Gastroesophageal sphincter (tissue), 4 donors: Measurements from ENCODE around the gene RNF145. TPM values are rescaled to one million over a fixed set of nuclear protein-coding genes. Genes with fewer than 3 reads are reported as not detected.

Source experiments
- ATAC-seq: fragments of 150-250 bp; one replicate; pipeline ENCODE4 v1.9.1; 2016; ENCODE audit warnings: mild to moderate bottlenecking, moderate library complexity
- H3K27ac ChIP-seq, 4 donors: fragments of 200-600 bp; sonication (generic) in 3 of 4; 1 replicate in 3 of 4; 2 replicates in 1 of 4; pipeline ENCODE4 v1.5.1; 2016 to 2019
- H3K27me3 ChIP-seq: fragments of 200-600 bp; sonication (generic); one replicate; pipeline ENCODE4 v1.5.1; 2019
- H3K36me3 ChIP-seq, 2 donors: fragments of 200-600 bp; sonication (generic); one replicate each; pipeline ENCODE4 v1.5.1; 2019; ENCODE audit warnings: control low read depth in 1 of 2
- H3K4me1 ChIP-seq, 3 donors: fragments of 200-600 bp; sonication (generic); 1 replicate in 2 of 3; 2 replicates in 1 of 3; pipeline ENCODE4 v1.5.1; 2016 to 2019; ENCODE audit warnings: control low read depth in 2 of 3
- H3K4me3 ChIP-seq, 2 donors: fragments of 200-600 bp; sonication (generic); one replicate each; pipeline ENCODE4 v1.5.1; 2019; ENCODE audit warnings: mild to moderate bottlenecking in 1 of 2, moderate library complexity in 1 of 2
- H3K9me3 ChIP-seq, 3 donors: fragments of 200-600 bp; sonication (generic); one replicate each; pipeline ENCODE4 v1.5.1; 2017 to 2019; ENCODE audit warnings: control low read depth in 2 of 3
- CTCF ChIP-seq, 4 experiments: fragments of 200-600 bp in 2 of 4; fragments of 450-650 bp in 2 of 4; sonication (generic) in 1 of 4; IDR thresholded peaks; one replicate each; pipeline ENCODE4 v1.5.1; 2017 to 2019; ENCODE audit warnings: antibody characterized with exemption in 4 of 4, mild to moderate bottlenecking in 2 of 4, moderate library complexity in 2 of 4
- EP300 ChIP-seq: sonication (generic); formaldehyde crosslinking; IDR thresholded peaks from one replicate; pipeline ENCODE4 v1.6.1; 2017; ENCODE audit warnings: antibody characterized with exemption, mild to moderate bottlenecking
- POLR2A ChIP-seq, 2 donors: fragments of 450-650 bp; IDR thresholded peaks; one replicate each; pipeline ENCODE4 v1.6.1; 2017; ENCODE audit warnings: antibody characterized with exemption in 2 of 2, mild to moderate bottlenecking in 2 of 2, moderate library complexity in 1 of 2
- POLR2AphosphoS5 ChIP-seq: sonication (generic); formaldehyde crosslinking; IDR thresholded peaks from one replicate; pipeline ENCODE4 v1.6.1; 2017; ENCODE audit warnings: antibody characterized with exemption
- WGBS, 2 donors: methylation state at CpG; one replicate each; pipeline ENCODE4 v1.1.5; 2018; ENCODE audit warnings: low coverage in 1 of 2; 5-methylcytosine and 5-hydroxymethylcytosine counted together
- total RNA-seq, 4 donors: library from RNA; depleted of rRNA; stranded (reverse); fragments of >200 nt; gene quantifications; one replicate each; pipeline ENCODE4 v1.1.0, GENCODE V29; 2016

RNF145 gene
- total RNA-seq, 4 donors from 2014 or later: 39.3 to 89.4 (median 68.7) TPM

- TF ChIP-seq POLR2A (IDR thresholded peaks at IDR 0.05): no peak
- H3K27me3 ChIP-seq: no peaks in the 10 kb centered on the region
- ATAC-seq: no peak
- H3K27ac ChIP-seq: no peak overlapping the region
- no peaks in the 10 kb centered on the region for H3K36me3 ChIP-seq
- WGBS, 2 donors: 83% methylated on average over 7 of the region's 7 CpGs
- peaks cover 0 to 7% (median 3%) of the 10 kb centered on the region in 3 donors for H3K4me1 ChIP-seq
- no peaks in the 10 kb centered on the region for H3K9me3 ChIP-seq
- no peak overlapping the region for H3K4me3 ChIP-seq
These were observed 3.5 kb upstream of the RNF145 start for GRCh38 chr5:159212657-159213462.

GRCh38 chr5:159211729-159212174, 2.4 kb upstream of the RNF145 start:
- no peaks in the 10 kb centered on the region for H3K27me3 ChIP-seq
- H3K27ac ChIP-seq: no peak overlapping the region
- TF ChIP-seq POLR2AphosphoS5 (no peak), CTCF (IDR thresholded peaks at IDR 0.05) (no peak), EP300 (no peak), POLR2A (IDR thresholded peaks at IDR 0.05) (no peak)
- no peak for ATAC-seq
- no peaks in the 10 kb centered on the region for H3K9me3 ChIP-seq
- 38 to 59% methylated on average over 4 of the region's 4 CpGs for WGBS, 2 donors
- H3K4me1 ChIP-seq: peaks cover 0 to 14% (median 3%) of the 10 kb centered on the region in 3 donors
- H3K36me3 ChIP-seq: no peaks in the 10 kb centered on the region
- H3K4me3 ChIP-seq: no peak overlapping the region

- H3K36me3 ChIP-seq: no peaks in the 10 kb centered on the region
- H3K27ac ChIP-seq: no peak overlapping the region
- no peak overlapping the region for H3K4me3 ChIP-seq
- no peaks in the 10 kb centered on the region for H3K9me3 ChIP-seq
- H3K4me1 ChIP-seq: peaks cover 0 to 23% (median 7%) of the 10 kb centered on the region in 3 donors
- no peak for ATAC-seq
- WGBS, 2 donors: 86 to 92% methylated on average over 1 of the region's 1 CpG
- no peaks in the 10 kb centered on the region for H3K27me3 ChIP-seq
- TF ChIP-seq POLR2A (IDR thresholded peaks at IDR 0.05): no peak
- no peak for TF ChIP-seq EP300
- no peak for TF ChIP-seq CTCF (IDR thresholded peaks at IDR 0.05)
- no peak for TF ChIP-seq POLR2AphosphoS5
These were observed 1.5 kb upstream of the RNF145 start for GRCh38 chr5:159210846-159211245.

- ATAC-seq: no peak
- H3K27me3 ChIP-seq: no peaks in the 10 kb centered on the region
- TF ChIP-seq POLR2A (IDR thresholded peaks at IDR 0.05) (no peak), CTCF (IDR thresholded peaks at IDR 0.05) (no peak), POLR2AphosphoS5 (no peak)
- H3K36me3 ChIP-seq: no peaks in the 10 kb centered on the region
- peak overlapping the region in 1 of 4 donors; percentile 98 for H3K27ac ChIP-seq
- H3K4me3 ChIP-seq: no peak overlapping the region
- H3K4me1 ChIP-seq: peaks cover 0 to 29% (median 7%) of the 10 kb centered on the region in 3 donors
- H3K9me3 ChIP-seq: no peaks in the 10 kb centered on the region
- WGBS, 2 donors: 67 to 79% methylated on average over 4 of the region's 4 CpGs
These were observed 883 bp upstream of the RNF145 start for GRCh38 chr5:159210210-159210661.

- Histone ChIP-seq H3K4me1 (peaks cover 11 to 44% (median 12%) of the 10 kb centered on the region in 3 donors), H3K9me3 (no peaks in the 10 kb centered on the region), H3K27me3 (no peaks in the 10 kb centered on the region), H3K36me3 (no peaks in the 10 kb centered on the region), H3K27ac (peak overlapping the region; percentile 81 to 98 (median 94)), H3K4me3 (peak overlapping the region; percentile 88)
- WGBS, 2 donors: 2 to 3% methylated on average over 7 to 26 of the region's 65 CpGs
- peak; percentile 45 for ATAC-seq
- TF ChIP-seq POLR2A (IDR thresholded peaks at IDR 0.05): no peak
- TF ChIP-seq POLR2AphosphoS5: no peak
- TF ChIP-seq CTCF (IDR thresholded peaks at IDR 0.05): no peak
- TF ChIP-seq EP300: no peak
These were observed 577 bp downstream of the RNF145 start for GRCh38 chr5:159208514-159209437.
